CD4-positive, alpha-beta T cell treated with Interleukin-12 subunit alpha and Interleukin-12 subunit beta, for 1 hour (primary cell): ENCODE measurements around the gene SOX3.

Experiments
- DNase-seq: peaks from one replicate; pipeline ENCODE4 v3.0.0-alpha.2; 2020

The SOX3 gene

GRCh38 chrX:140504371-140505324 is at the start of gene SOX3:
Gene SOX3 (minus strand): TSS chrX:140505069. CDS start chrX:140505060, 9 bp downstream.
- no peak for DNase-seq

- no peak for DNase-seq
These were observed 44.1 kb upstream of the SOX3 start for GRCh38 chrX:140548985-140549384.

- no peak for DNase-seq
These were observed 21.3 kb upstream of the SOX3 start for GRCh38 chrX:140526171-140526570.

GRCh38 chrX:140525448-140525847 is 20.6 kb upstream of the SOX3 start:
- DNase-seq, result no peak

GRCh38 chrX:140524556-140524955 is 19.7 kb upstream of the SOX3 start:
- DNase-seq, result no peak

GRCh38 chrX:140521393-140521792 is 16.5 kb upstream of the SOX3 start:
- no peak for DNase-seq

GRCh38 chrX:140514554-140514953 is 9.7 kb upstream of the SOX3 start:
- DNase-seq, result no peak

GRCh38 chrX:140510895-140511295 is 6.0 kb upstream of the SOX3 start:
- DNase-seq, result no peak

GRCh38 chrX:140510306-140510676 is 5.4 kb upstream of the SOX3 start:
- DNase-seq, result no peak

- DNase-seq, result no peak
These were observed 4.8 kb upstream of the SOX3 start for GRCh38 chrX:140509468-140510305.

GRCh38 chrX:140508958-140509357 is 4.1 kb upstream of the SOX3 start:
- no peak for DNase-seq

GRCh38 chrX:140507982-140508305 is 3.1 kb upstream of the SOX3 start:
- DNase-seq, result no peak

GRCh38 chrX:140507223-140507981 is 2.5 kb upstream of the SOX3 start:
- no peak for DNase-seq

GRCh38 chrX:140505421-140506337 is 810 bp upstream of the SOX3 start:
- DNase-seq, result no peak

- no peak for DNase-seq
These were observed 1.0 kb downstream of the SOX3 start for GRCh38 chrX:140503714-140504351.

- DNase-seq, result no peak
These were observed 1.6 kb downstream of the SOX3 start for GRCh38 chrX:140503238-140503601.

- no peak for DNase-seq
These were observed 2.2 kb downstream of the SOX3 start for GRCh38 chrX:140502491-140503237.

- DNase-seq, result no peak
These were observed 2.9 kb downstream of the SOX3 start for GRCh38 chrX:140501940-140502468.

GRCh38 chrX:140501321-140501720 is 3.5 kb downstream of the SOX3 start:
- DNase-seq, result no peak

GRCh38 chrX:140500441-140500840 is 4.4 kb downstream of the SOX3 start:
- DNase-seq, result no peak

- no peak for DNase-seq
These were observed 9.1 kb downstream of the SOX3 start for GRCh38 chrX:140495739-140496138.
